H1 (cell line): ENCODE data around the gene CORO1C. TPM values are rescaled to one million over a fixed set of nuclear protein-coding genes. Genes with fewer than 3 reads are reported as not detected.

Experiments
- CTCF ChIA-PET: fragments of 300-600 bp; sonication (Branson Sonifier 250); formaldehyde crosslinking; loops from one replicate; lab custom pipeline; 2021; ENCODE audit not compliant: partially characterized antibody; lab: Charles Lee
- POLR2A ChIA-PET: fragments of 300-600 bp; sonication (Branson Sonifier 250); formaldehyde crosslinking; loops from one replicate; lab custom pipeline; 2021; ENCODE audit warnings: inconsistent platforms; ENCODE audit not compliant: partially characterized antibody; lab: Charles Lee
- DNase-seq, 2 experiments: peaks; one replicate each; pipeline versions ENCODE4 v3.0.0 to v3.0.0-alpha.2; 2010 to 2022; ENCODE audit warnings: low spot score in 2 of 2, low read depth in 1 of 2, mixed read lengths in 1 of 2
- FAIRE-seq: peaks from 2 replicates; lab custom pipeline; 2011; peaks lifted over from hg19 to GRCh38; lab: Jason Lieb, UNC
- H2AFZ ChIP-seq: 2 replicates; pipeline ENCODE4 v1.8.1; 2012; ENCODE audit warnings: low read length, inconsistent platforms
- H2AK5ac ChIP-seq: 2 replicates; pipeline ENCODE4 v1.6.1; 2013; ENCODE audit warnings: low read depth, low read length
- H2BK120ac ChIP-seq: replicated peaks from 2 replicates; pipeline ENCODE3; 2013; ENCODE audit warnings: low read depth, low read length, inconsistent platforms
- H2BK12ac ChIP-seq: 2 replicates; pipeline ENCODE4 v1.6.1; 2013; ENCODE audit warnings: low read depth, low read length
- H2BK15ac ChIP-seq: 2 replicates; pipeline ENCODE4 v1.6.1; 2013; ENCODE audit warnings: low read length
- H2BK20ac ChIP-seq: 2 replicates; pipeline ENCODE4 v1.6.1; 2013; ENCODE audit warnings: low read length
- H2BK5ac ChIP-seq: 2 replicates; pipeline ENCODE4 v1.6.1; 2013; ENCODE audit warnings: low read depth, low read length
- H3K14ac ChIP-seq: 2 replicates; pipeline ENCODE4 v1.6.1; 2013; ENCODE audit warnings: inconsistent platforms; ENCODE audit not compliant: insufficient read length
- H3K18ac ChIP-seq: 2 replicates; pipeline ENCODE4 v1.6.1; 2013; ENCODE audit warnings: low read length; ENCODE audit errors: extremely low read depth
- H3K23ac ChIP-seq: 2 replicates; pipeline ENCODE4 v1.6.1; 2013; ENCODE audit warnings: inconsistent platforms; ENCODE audit not compliant: insufficient read length
- H3K23me2 ChIP-seq: 2 replicates; pipeline ENCODE4 v1.6.1; 2013; ENCODE audit warnings: low read depth, low read length
- H3K27ac ChIP-seq: 2 replicates; pipeline ENCODE4 v1.6.1; 2011; ENCODE audit warnings: low read depth, low read length, inconsistent platforms
- H3K27me3 ChIP-seq, 4 experiments: replicated peaks in 1 of 4; 1 replicate in 1 of 4; 2 replicates in 3 of 4; pipeline versions ENCODE4 v1.6.1 to v1.8.1; 2011 to 2013; ENCODE audit warnings: low read length in 3 of 4, mild to moderate bottlenecking in 3 of 4, inconsistent platforms in 2 of 4, mixed read lengths in 2 of 4, moderate library complexity in 1 of 4; ENCODE audit not compliant: control insufficient read depth in 3 of 4, insufficient read depth in 3 of 4; ENCODE audit errors: extremely low read depth in 1 of 4
- H3K36me3 ChIP-seq, 4 experiments: 2 replicates each; pipeline versions ENCODE4 v1.6.1 to v1.8.1; 2011 to 2013; ENCODE audit warnings: mild to moderate bottlenecking in 4 of 4, low read length in 3 of 4, moderate library complexity in 2 of 4, control low read depth in 1 of 4, inconsistent platforms in 1 of 4; ENCODE audit not compliant: insufficient read depth in 4 of 4, control insufficient read depth in 2 of 4
- H3K4ac ChIP-seq: replicated peaks from 2 replicates; pipeline ENCODE3; 2013; ENCODE audit warnings: low read length, low read depth, mixed read lengths, inconsistent platforms; ENCODE audit not compliant: insufficient read length
- H3K4me1 ChIP-seq, 4 experiments: replicated peaks in 1 of 4; 1 replicate in 1 of 4; 2 replicates in 3 of 4; pipeline versions ENCODE4 v1.6.1 to v1.8.1; 2011 to 2013; ENCODE audit warnings: low read length in 3 of 4, inconsistent platforms in 2 of 4, mixed read lengths in 1 of 4; ENCODE audit not compliant: insufficient read depth in 4 of 4, control insufficient read depth in 3 of 4
- H3K4me2 ChIP-seq, 2 experiments: 2 replicates each; pipeline versions ENCODE4 v1.6.1 to v1.8.1; 2011 to 2013; ENCODE audit warnings: low read depth in 2 of 2, low read length in 2 of 2, control low read depth in 1 of 2, inconsistent platforms in 1 of 2, mild to moderate bottlenecking in 1 of 2; ENCODE audit not compliant: insufficient read depth in 1 of 2
- H3K4me3 ChIP-seq, 4 experiments: fragments of 200-600, 300-600 bp in 1 of 4; sonication (generic), shearing (Covaris generic), sonication (Bioruptor Twin) in 1 of 4; 2 replicates each; pipeline versions ENCODE4 v1.5.1 to v1.8.1; 2011 to 2016; ENCODE audit warnings: low read length in 4 of 4, low read depth in 3 of 4, control low read depth in 2 of 4, inconsistent platforms in 2 of 4, mild to moderate bottlenecking in 2 of 4, mixed read lengths in 1 of 4, moderate library complexity in 1 of 4; ENCODE audit not compliant: insufficient read depth in 2 of 4; ENCODE audit errors: extremely low read depth in 1 of 4
- H3K56ac ChIP-seq: replicated peaks from 2 replicates; pipeline ENCODE3; 2013; ENCODE audit warnings: low read depth, mild to moderate bottlenecking, mixed read lengths, low read length, inconsistent platforms; ENCODE audit not compliant: insufficient read length
- H3K79me1 ChIP-seq: 2 replicates; pipeline ENCODE4 v1.6.1; 2013; ENCODE audit warnings: low read depth, low read length, control low read depth
- H3K79me2 ChIP-seq, 2 experiments: 2 replicates each; pipeline versions ENCODE4 v1.6.1 to v1.8.1; 2012 to 2013; ENCODE audit warnings: low read length in 2 of 2, mild to moderate bottlenecking in 2 of 2, inconsistent platforms in 1 of 2; ENCODE audit not compliant: insufficient read depth in 2 of 2, control insufficient read depth in 1 of 2
- H3K9ac ChIP-seq, 4 experiments: replicated peaks in 1 of 4; 1 replicate in 1 of 4; 2 replicates in 3 of 4; pipeline versions ENCODE4 v1.6.1 to v1.8.1; 2011 to 2013; ENCODE audit warnings: low read depth in 3 of 4, low read length in 3 of 4, control low read depth in 2 of 4, mild to moderate bottlenecking in 2 of 4, moderate library complexity in 2 of 4, inconsistent platforms in 1 of 4; ENCODE audit errors: extremely low read depth in 1 of 4
- H3K9me3 ChIP-seq, 2 experiments: 2 replicates each; pipeline versions ENCODE4 v1.6.1 to v1.8.1; 2012 to 2013; ENCODE audit warnings: mild to moderate bottlenecking in 2 of 2, moderate library complexity in 2 of 2, control low read depth in 1 of 2, inconsistent platforms in 1 of 2, low read depth in 1 of 2, low read length in 1 of 2, mixed read lengths in 1 of 2; ENCODE audit not compliant: insufficient read depth in 2 of 2
- H4K20me1 ChIP-seq, 2 experiments: replicated peaks in 1 of 2; 2 replicates each; pipeline versions ENCODE3 to v1.8.1; 2011 to 2013; ENCODE audit warnings: inconsistent platforms in 2 of 2, low read length in 2 of 2, mild to moderate bottlenecking in 1 of 2; ENCODE audit not compliant: insufficient read depth in 2 of 2, control insufficient read depth in 1 of 2
- H4K5ac ChIP-seq: 2 replicates; pipeline ENCODE4 v1.6.1; 2013; ENCODE audit warnings: low read length, low read depth, mixed read lengths, inconsistent platforms; ENCODE audit not compliant: insufficient read length
- H4K8ac ChIP-seq: 2 replicates; pipeline ENCODE4 v1.8.0; 2013; ENCODE audit warnings: mild to moderate bottlenecking, moderate library complexity, low read length, inconsistent platforms; ENCODE audit not compliant: insufficient read depth; ENCODE audit errors: extremely low read depth
- H4K91ac ChIP-seq: replicated peaks from 2 replicates; pipeline ENCODE3; 2013; ENCODE audit warnings: low read length, mixed read lengths, inconsistent platforms; ENCODE audit not compliant: insufficient read length
- EP300 ChIP-seq, 2 experiments: IDR thresholded peaks; 1 replicate in 1 of 2; 2 replicates in 1 of 2; pipeline ENCODE4 v1.6.1; 2011 to 2012; ENCODE audit warnings: low read depth in 2 of 2, low read length in 2 of 2, mild to moderate bottlenecking in 2 of 2, borderline replicate concordance in 1 of 2, inconsistent platforms in 1 of 2, moderate library complexity in 1 of 2
- JUN ChIP-seq: IDR thresholded peaks from 2 replicates; pipeline ENCODE4 v1.6.1; 2011; ENCODE audit warnings: low read depth, mild to moderate bottlenecking, improper control_type of control experiment, low read length
- NRF1 ChIP-seq: IDR thresholded peaks from 2 replicates; pipeline ENCODE4 v1.6.1; 2011; ENCODE audit warnings: mild to moderate bottlenecking, low read depth, low read length, improper control_type of control experiment
- PHF8 ChIP-seq: fragments of 200-600 bp; sonication (generic); conservative IDR thresholded peaks from 2 replicates; pipeline ENCODE4 v1.7.1; 2012; ENCODE audit warnings: low read depth, mild to moderate bottlenecking, inconsistent platforms, low read length, moderate library complexity
- POU5F1 ChIP-seq: IDR thresholded peaks from 2 replicates; pipeline ENCODE4 v1.6.1; 2011; ENCODE audit warnings: low read depth, mild to moderate bottlenecking, low read length, moderate library complexity
- RNF2 ChIP-seq: fragments of 200-900, 300-1000 bp; sonication (generic); IDR thresholded peaks from 2 replicates; pipeline ENCODE4 v1.7.1; 2016; ENCODE audit warnings: borderline replicate concordance, low read depth, mild to moderate bottlenecking, antibody characterized with exemption, low read length; ENCODE audit not compliant: poor library complexity, severe bottlenecking; ENCODE audit errors: missing control alignments
- SAP30 ChIP-seq: fragments of 300-600 bp; sonication (generic); IDR thresholded peaks from 2 replicates; pipeline ENCODE4 v1.7.1; 2012; ENCODE audit warnings: low read length, moderate library complexity, mild to moderate bottlenecking, inconsistent platforms; ENCODE audit not compliant: insufficient read depth, insufficient replicate concordance
- SIRT6 ChIP-seq: IDR thresholded peaks from one replicate; pipeline ENCODE4 v1.7.1; 2012; ENCODE audit warnings: low read length, inconsistent platforms
- SUZ12 ChIP-seq: fragments of 200-600 bp; sonication (generic); IDR thresholded peaks from 2 replicates; pipeline ENCODE4 v1.6.1; 2012; ENCODE audit warnings: mild to moderate bottlenecking, inconsistent platforms, low read length, moderate library complexity, mixed read lengths
- YY1 ChIP-seq: IDR thresholded peaks from 2 replicates; pipeline ENCODE4 v1.6.1; 2011; ENCODE audit warnings: low read depth, mild to moderate bottlenecking, low read length
- WGBS, 2 experiments: shearing (Covaris generic) in 1 of 2; methylation state at CpG; one replicate each; pipeline versions ENCODE4 v1.1.6 to v1.1.7; 2013 to 2015; ENCODE audit warnings: low lambda C conversion rate in 2 of 2, mixed read lengths in 2 of 2, inconsistent platforms in 1 of 2, low coverage in 1 of 2, missing lambda C conversion rate in 1 of 2; ENCODE audit not compliant: insufficient replicate concordance in 2 of 2, insufficient coverage in 1 of 2, insufficient read length in 1 of 2; ENCODE audit errors: extremely low coverage in 1 of 2, missing lambda C conversion rate in 1 of 2; 5-methylcytosine and 5-hydroxymethylcytosine counted together
- polyA plus RNA-seq, 7 experiments: library from polyadenylated mRNA; depleted of rRNA in 3 of 7; stranded (reverse) in 5 of 7; unstranded in 2 of 7; fragments of >200 nt in 5 of 7; fragments of 200-250 nt in 2 of 7; gene quantifications; 1 replicate in 5 of 7; 2 replicates in 1 of 7; 4 replicates in 1 of 7; pipeline versions ENCODE4 v1.2.1 to v1.2.3, GENCODE V29; 2011 to 2013; ENCODE audit warnings: missing spikeins in 2 of 7, mixed read lengths in 2 of 7
- total RNA-seq: library from RNA; stranded (reverse); fragmentation: NEBNext Ultra II Directional; extraction: Animal tissue kit (Norgen Biotek cat#: 25700); gene quantifications from 2 replicates; pipeline ENCODE4 v1.2.1, GENCODE V29; 2021

Gene CORO1C
- total and polyA plus RNA-seq, 2 of the 8 experiments (the other 6 are each of a cell fraction or from before 2014, with no cell fraction given), result 72.7 to 120 TPM

DNA sequence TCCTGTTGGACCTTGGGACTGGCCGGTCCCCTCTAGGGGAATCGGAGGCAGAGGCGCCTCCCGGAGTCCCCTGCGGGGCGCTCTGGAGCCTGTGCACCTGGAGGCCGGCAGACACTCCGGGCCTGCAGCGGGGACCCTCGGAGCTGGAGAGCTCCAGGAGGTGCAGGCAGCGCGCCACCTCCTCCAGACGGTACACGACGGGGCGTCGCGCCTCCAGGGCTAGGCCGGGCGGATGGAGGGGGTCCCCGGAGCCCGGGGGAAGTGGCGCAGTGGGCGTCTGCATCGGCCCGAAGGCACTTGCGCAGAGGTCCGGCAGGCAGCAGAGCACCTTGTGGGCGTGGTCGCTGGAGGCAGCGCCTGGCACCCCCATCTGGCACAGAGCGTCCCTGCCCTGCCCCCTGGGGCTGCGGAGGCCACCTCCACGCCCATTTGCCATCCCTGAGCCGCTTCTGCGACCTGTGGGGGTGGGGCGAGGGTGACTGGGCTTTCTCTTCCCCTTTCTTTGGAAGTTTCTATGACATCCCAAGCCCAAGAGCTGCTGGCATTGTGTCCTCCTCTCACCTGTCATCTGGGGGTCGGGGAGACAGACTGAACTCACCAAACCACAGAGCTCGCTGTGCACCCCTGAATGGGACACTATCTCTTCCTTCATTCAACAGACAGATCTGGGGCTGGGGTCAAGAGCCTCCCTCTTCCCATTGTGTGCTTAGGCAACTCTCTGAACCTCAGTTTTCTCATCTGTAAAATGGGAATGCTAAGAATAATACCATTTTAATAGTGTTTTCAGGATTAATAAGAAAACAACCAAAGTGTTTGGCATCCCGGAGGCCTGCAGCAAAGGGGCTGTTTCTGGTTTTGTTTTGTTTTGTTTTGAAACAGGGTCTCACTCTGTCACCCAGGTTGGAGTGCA is 37.5 kb upstream of the CORO1C start:
- H3K79me1 ChIP-seq, result no peaks in the 10 kb centered on the region
- WGBS, 2 experiments, result 14% methylated on average over 24 of the region's 40 CpGs; no CpG with 5 or more reads in 1 of the 2 experiments
- no peak overlapping the region for H2BK15ac ChIP-seq
- peaks cover 0 to 4% of the 10 kb centered on the region in 2 experiments for H4K20me1 ChIP-seq
- DNase-seq (peak; percentile 49 to 83), FAIRE-seq (no peak)
- no peak overlapping the region for H2AK5ac ChIP-seq
- H2BK20ac ChIP-seq, result no peak overlapping the region
- H3K36me3 ChIP-seq, result no peaks in the 10 kb centered on the region
- H3K18ac ChIP-seq, result 0 out of 2 replicates have a peak overlapping the region, but pooled peaks have one; percentile 52
- H4K8ac ChIP-seq, result peak overlapping the region; percentile 3; the same call in 1 of the 2 replicates
- H2BK12ac ChIP-seq, result no peak overlapping the region
- H3K23ac ChIP-seq, result no peak overlapping the region
- H3K4ac ChIP-seq, result no peak overlapping the region
- no peak overlapping the region for H2BK120ac ChIP-seq
- no peaks in the 10 kb centered on the region for H3K79me2 ChIP-seq
- H3K4me1 ChIP-seq, result peaks cover 0 to 13% (median 2%) of the 10 kb centered on the region in 4 experiments; a peak in 4 of 7 replicates
- peaks cover 8% of the 10 kb centered on the region for H3K23me2 ChIP-seq
- CTCF ChIA-PET, result interaction anchor here (0.7 to 6.3 kb wide), 24 partner anchors 10 to 467 kb away, joined by 3 to 59 read pairs (median 4); partner anchors contain the start of gene ALKBH2
- H2BK5ac ChIP-seq, result no peak overlapping the region
- peak overlapping the region; percentile 47 to 84 for H3K4me2 ChIP-seq
- H2AFZ ChIP-seq, result peak overlapping the region; percentile 27; the same call in 1 of the 2 replicates
- POLR2A ChIA-PET, result interaction anchor here (1.0 to 1.5 kb wide), 4 partner anchors 18 to 77 kb away, joined by 3 to 4 read pairs (median 4); no protein-coding TSS in a partner anchor
- no peak overlapping the region for H3K56ac ChIP-seq
- no peak overlapping the region for H3K14ac ChIP-seq
- H3K27ac ChIP-seq, result no peak overlapping the region
- H3K27me3 ChIP-seq, result no peaks in the 10 kb centered on the region
- H3K9ac ChIP-seq, result peak overlapping the region in 1 of 4 experiments; percentile 8; a peak in 1 of 7 replicates
- peak overlapping the region; percentile 32 to 61 (median 50) for H3K4me3 ChIP-seq
- no peak overlapping the region for H4K91ac ChIP-seq
- no peak overlapping the region for H4K5ac ChIP-seq
- H3K9me3 ChIP-seq, result no peaks in the 10 kb centered on the region
- TF ChIP-seq SIRT6 (no peak), PHF8 (peak; percentile 38; the same call in 1 of the 2 replicates), NRF1 (peak; percentile 7; the same call in 1 of the 2 replicates), POU5F1 (no peak), RNF2 (no peak), SAP30 (no peak), EP300 (IDR thresholded peaks at IDR 0.05; ENCODE audit: borderline replicate concordance in 1 of 2, low read depth in 2 of 2, low read length in 2 of 2) (no peak), YY1 (no peak), SUZ12 (no peak), JUN (no peak)
